PC-9 (cell line): ENCODE data around the gene VWA3A. TPM values are rescaled to one million over a fixed set of nuclear protein-coding genes. Genes with fewer than 3 reads are reported as not detected.

Experiments used
- BruUV-seq: library from RNA; stranded (reverse); fragments of 400-500 nt; replicated peaks from 2 replicates; lab custom pipeline; 2021; lab: Mats Ljungman, UMichigan
- CTCF ChIA-PET: fragments of 300-600 bp; sonication (Branson Sonifier 250); formaldehyde crosslinking; loops from one replicate; lab custom pipeline; 2022; ENCODE audit warnings: antibody characterized with exemption; lab: Charles Lee
- POLR2A ChIA-PET: fragments of 300-600 bp; sonication (Branson Sonifier 250); formaldehyde crosslinking; loops from one replicate; lab custom pipeline; 2022; ENCODE audit warnings: antibody characterized with exemption; ENCODE audit not compliant: unreplicated experiment; lab: Charles Lee
- DNase-seq, 2 experiments: peaks; one replicate each; pipeline versions ENCODE4 v3.0.0 to v3.0.0-alpha.2; 2015 to 2022; ENCODE audit warnings: mixed read lengths in 1 of 2
- H2AFZ ChIP-seq: fragments of 200-600 bp; sonication (generic); 2 replicates; pipeline ENCODE4 v1.8.1; 2017; ENCODE audit warnings: antibody characterized with exemption
- H3F3A ChIP-seq: fragments of 200-600 bp; sonication (generic); 2 replicates; pipeline ENCODE4 v1.8.1; 2017; ENCODE audit warnings: antibody characterized with exemption, mild to moderate bottlenecking, low read depth; ENCODE audit not compliant: insufficient read depth
- H3K27ac ChIP-seq: fragments of 200-600 bp; sonication (generic); 2 replicates; pipeline ENCODE4 v1.6.1; 2016; ENCODE audit warnings: mixed run types
- H3K27me3 ChIP-seq: fragments of 200-600 bp; sonication (generic); 2 replicates; pipeline ENCODE4 v1.6.1; 2016; ENCODE audit warnings: low read depth, mixed run types; ENCODE audit not compliant: insufficient read depth
- H3K36me3 ChIP-seq: fragments of 200-600 bp; sonication (generic); 2 replicates; pipeline ENCODE4 v1.6.1; 2016; ENCODE audit warnings: low read depth, mixed run types
- H3K4me1 ChIP-seq: fragments of 200-600 bp; sonication (generic); replicated peaks from 2 replicates; pipeline ENCODE4 v1.6.1; 2016; ENCODE audit warnings: mixed run types; ENCODE audit not compliant: insufficient read depth
- H3K4me2 ChIP-seq: fragments of 200-600 bp; sonication (generic); 2 replicates; pipeline ENCODE4 v1.6.1; 2017; ENCODE audit warnings: mixed run types
- H3K4me3 ChIP-seq: fragments of 200-600 bp; sonication (generic); 2 replicates; pipeline ENCODE4 v1.6.1; 2016; ENCODE audit warnings: mixed run types
- H3K79me2 ChIP-seq: fragments of 200-600 bp; sonication (generic); 2 replicates; pipeline ENCODE4 v1.6.1; 2017; ENCODE audit warnings: low read depth, mixed run types
- H3K9me2 ChIP-seq: fragments of 200-600 bp; sonication (generic); 2 replicates; pipeline ENCODE4 v1.8.1; 2017; ENCODE audit warnings: mild to moderate bottlenecking; ENCODE audit not compliant: insufficient read depth
- H3K9me3 ChIP-seq: fragments of 200-600 bp; sonication (generic); 2 replicates; pipeline ENCODE4 v1.8.1; 2016; ENCODE audit warnings: low read depth; ENCODE audit not compliant: insufficient read depth
- H4K20me1 ChIP-seq: fragments of 200-600 bp; sonication (generic); 2 replicates; pipeline ENCODE4 v1.8.1; 2017; ENCODE audit not compliant: insufficient read depth
- CTCF ChIP-seq: fragments of 200-600 bp; sonication (generic); conservative IDR thresholded peaks from 2 replicates; pipeline ENCODE4 v1.6.1; 2017; ENCODE audit warnings: mixed run types, antibody characterized with exemption, mild to moderate bottlenecking, moderate library complexity
- EZH2 ChIP-seq: fragments of 200-600 bp; sonication (generic); IDR thresholded peaks from 2 replicates; pipeline ENCODE4 v1.8.0; 2017; ENCODE audit warnings: antibody characterized with exemption, low read depth
- intact Hi-C: fragments of 100-400 bp; cut with micrococcal nuclease; formaldehyde crosslinking; loops from one replicate; pipeline ENCODE4 v1.10.0; 2022; ENCODE audit not compliant: unreplicated experiment
- total RNA-seq: library from RNA; stranded (reverse); gene quantifications from 2 replicates; pipeline ENCODE4 v1.2.3, GENCODE V29; 2021

The VWA3A gene
- total RNA-seq, 1 experiment from 2014 or later: 0.83 TPM

- Histone ChIP-seq H4K20me1 (no peaks in the 10 kb centered on the region), H2AFZ (no peak overlapping the region), H3K9me3 (no peaks in the 10 kb centered on the region), H3K27ac (no peak overlapping the region), H3K4me2 (peak overlapping the region; percentile 74), H3K36me3 (no peaks in the 10 kb centered on the region), H3K4me3 (peak overlapping the region; percentile 79; the same call in 1 of the 2 replicates), H3K9me2 (no peaks in the 10 kb centered on the region), H3K4me1 (peaks cover 21% of the 10 kb centered on the region), H3F3A (peaks cover 30% of the 10 kb centered on the region; the same call in 1 of the 2 replicates), H3K79me2 (no peaks in the 10 kb centered on the region), H3K27me3 (no peaks in the 10 kb centered on the region)
- intact Hi-C loops: loop anchor here (1.0 to 10.0 kb wide), 3 partner anchors 11 to 1010 kb away; partner anchors contain the start of genes EEF2K and POLR3E
- DNase-seq: no peak
- TF ChIP-seq EZH2: no peak
- TF ChIP-seq CTCF: no peak
- no TSS peak for BruUV-seq
- ChIA-PET POLR2A (no interaction called here), CTCF (interaction anchor here (1.0 kb wide), 1 partner anchor 106 kb away, joined by 3 read pairs; no protein-coding TSS in a partner anchor)
These were observed 102.5 kb downstream of the VWA3A start for GRCh38 chr16:22194707-22195444.

GRCh38 chr16:22195445-22195694 lies 103.0 kb downstream of the VWA3A start:
- Histone ChIP-seq H3K9me2 (no peaks in the 10 kb centered on the region), H3K27me3 (no peaks in the 10 kb centered on the region), H3K9me3 (no peaks in the 10 kb centered on the region), H3K27ac (no peak overlapping the region), H3K4me1 (peaks cover 24% of the 10 kb centered on the region), H3K79me2 (no peaks in the 10 kb centered on the region), H4K20me1 (no peaks in the 10 kb centered on the region), H3K4me2 (peak overlapping the region; percentile 74), H3F3A (peaks cover 33% of the 10 kb centered on the region; the same call in 1 of the 2 replicates), H2AFZ (no peak overlapping the region), H3K36me3 (no peaks in the 10 kb centered on the region), H3K4me3 (peak overlapping the region; percentile 79; the same call in 1 of the 2 replicates)
- ChIA-PET POLR2A (no interaction called here), CTCF (interaction anchor here (1.0 kb wide), 1 partner anchor 105 kb away, joined by 3 read pairs; no protein-coding TSS in a partner anchor)
- DNase-seq: no peak
- no TSS peak for BruUV-seq
- TF ChIP-seq EZH2 (no peak), CTCF (no peak)
- intact Hi-C loops: loop anchor here (1.0 to 10.0 kb wide), 3 partner anchors 11 to 1011 kb away; partner anchors contain the start of genes EEF2K and POLR3E

- ChIA-PET POLR2A (no interaction called here), CTCF (interaction anchor here (0.6 to 0.7 kb wide), 3 partner anchors 10 to 101 kb away, joined by 3 to 6 read pairs (median 4); partner anchors contain the start of genes EEF2K and POLR3E)
- no TSS peak for BruUV-seq
These were observed 103.6 kb downstream of the VWA3A start for GRCh38 chr16:22195695-22196558.

More at GRCh38 chr16:22195695-22196558, 103.6 kb downstream of the VWA3A start:
- intact Hi-C loops: loop anchor here (1.0 to 10.0 kb wide), 3 partner anchors 10 to 1011 kb away; partner anchors contain the start of genes EEF2K and POLR3E
- TF ChIP-seq EZH2 (no peak), CTCF (peak; percentile 92)
- Histone ChIP-seq H3K4me3 (peak overlapping the region; percentile 79), H3K9me2 (no peaks in the 10 kb centered on the region), H3K4me1 (peaks cover 24% of the 10 kb centered on the region), H3K4me2 (peak overlapping the region; percentile 74), H4K20me1 (no peaks in the 10 kb centered on the region), H3K79me2 (no peaks in the 10 kb centered on the region), H3K36me3 (no peaks in the 10 kb centered on the region), H3K27me3 (no peaks in the 10 kb centered on the region), H3K9me3 (no peaks in the 10 kb centered on the region), H2AFZ (peak overlapping the region; percentile 90), H3K27ac (0 out of 2 replicates have a peak overlapping the region, but pooled peaks have one; percentile 4), H3F3A (peaks cover 33% of the 10 kb centered on the region; the same call in 1 of the 2 replicates)
- DNase-seq: peak; percentile 84 to 94
